Hypothalamus (tissue), 51 donors: ENCODE measurements around the gene ABHD16B.
"Not testable (repeated sequence)": the region's sequence is repeated elsewhere in the genome, so short reads cannot be mapped to it uniquely, and the experiment has no call there.

ENCODE experiments used
- DNase-seq, 51 donors: peaks; one replicate each; lab custom pipeline; 2025; lab: John Stamatoyannopoulos, UW

The ABHD16B gene

DNA sequence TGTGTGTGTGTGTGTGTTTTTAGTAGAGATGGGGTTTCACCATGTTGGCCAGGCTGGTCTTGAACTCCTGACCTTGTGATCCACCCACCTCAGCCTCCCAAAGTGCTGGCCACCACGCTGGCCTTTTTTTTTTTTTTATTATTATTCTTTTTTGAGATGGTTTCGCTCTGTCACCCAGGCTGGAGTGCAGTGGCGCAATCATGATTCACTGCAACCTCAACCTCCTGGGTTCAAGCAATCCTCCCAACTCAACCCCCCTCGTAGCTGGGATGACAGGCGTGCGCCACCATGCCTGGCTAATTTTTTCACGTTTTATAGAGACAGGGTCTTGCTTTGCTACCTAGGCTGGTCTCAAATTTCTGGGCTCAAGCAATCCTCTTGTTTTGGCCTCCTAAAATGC lies 12.9 kb downstream of the ABHD16B start:
- DNase-seq = not testable (repeated sequence)

DNA sequence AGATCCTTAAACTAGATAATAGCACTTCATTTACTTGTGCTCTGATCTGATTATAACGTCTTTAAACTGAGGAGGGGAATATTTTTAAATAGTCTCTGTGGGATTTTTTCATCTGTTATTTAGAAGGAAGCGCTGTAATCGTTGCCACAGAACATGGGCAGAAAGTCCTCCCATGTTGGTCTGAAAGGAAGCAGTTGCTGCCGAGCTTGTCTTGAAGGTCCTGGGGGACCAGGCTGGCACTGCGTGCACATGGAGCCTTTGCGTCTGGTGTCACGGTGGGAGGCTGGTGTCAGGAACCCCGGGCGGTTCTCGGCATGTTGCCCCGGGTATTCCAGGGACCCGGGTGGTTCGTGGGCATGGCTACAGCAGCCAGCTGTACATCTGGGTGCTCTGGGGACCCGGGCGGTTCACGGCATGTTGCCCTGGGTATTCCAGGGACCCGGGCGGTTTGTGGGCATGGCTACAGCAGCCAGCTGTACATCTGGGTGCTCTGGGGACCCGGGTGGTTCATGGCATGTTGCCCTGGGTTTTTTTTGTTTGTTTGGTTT lies 15.3 kb downstream of the ABHD16B start:
- DNase-seq = no peak

DNA sequence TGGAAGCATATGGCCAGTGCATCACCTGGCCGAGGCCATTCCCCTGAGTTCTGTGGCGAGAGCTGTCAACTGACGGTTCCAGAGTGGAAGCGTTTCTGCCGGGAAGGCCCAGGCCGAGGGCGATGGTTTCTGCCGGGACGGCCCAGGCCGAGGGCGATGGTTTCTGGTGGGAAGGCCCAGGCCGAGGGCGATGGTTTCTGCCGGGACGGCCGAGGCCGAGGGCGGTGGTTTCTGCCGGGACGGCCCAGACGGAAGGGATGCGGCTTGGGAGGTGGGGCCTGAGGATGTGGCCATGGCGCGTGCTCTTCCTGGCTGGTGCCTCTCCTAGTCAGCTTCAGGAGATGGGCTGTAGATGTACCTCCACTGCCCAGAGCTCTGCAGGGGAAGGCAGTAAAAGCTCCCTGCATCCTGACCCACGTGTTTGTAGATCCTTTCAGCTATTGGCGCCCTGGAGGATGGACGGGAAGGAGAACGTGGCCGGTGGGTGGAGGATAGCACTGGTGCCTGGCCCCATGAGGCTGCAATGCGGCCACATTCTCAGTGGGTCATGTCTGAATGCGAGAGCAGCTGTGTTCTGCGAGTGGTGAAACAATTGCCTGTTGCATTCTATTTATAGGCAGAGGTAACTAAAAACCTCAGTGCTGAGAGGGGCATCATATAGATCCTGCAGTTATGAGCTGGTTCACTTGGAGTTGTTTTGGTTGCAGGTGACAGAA lies 16.6 kb downstream of the ABHD16B start:
- DNase-seq = no peak

DNA sequence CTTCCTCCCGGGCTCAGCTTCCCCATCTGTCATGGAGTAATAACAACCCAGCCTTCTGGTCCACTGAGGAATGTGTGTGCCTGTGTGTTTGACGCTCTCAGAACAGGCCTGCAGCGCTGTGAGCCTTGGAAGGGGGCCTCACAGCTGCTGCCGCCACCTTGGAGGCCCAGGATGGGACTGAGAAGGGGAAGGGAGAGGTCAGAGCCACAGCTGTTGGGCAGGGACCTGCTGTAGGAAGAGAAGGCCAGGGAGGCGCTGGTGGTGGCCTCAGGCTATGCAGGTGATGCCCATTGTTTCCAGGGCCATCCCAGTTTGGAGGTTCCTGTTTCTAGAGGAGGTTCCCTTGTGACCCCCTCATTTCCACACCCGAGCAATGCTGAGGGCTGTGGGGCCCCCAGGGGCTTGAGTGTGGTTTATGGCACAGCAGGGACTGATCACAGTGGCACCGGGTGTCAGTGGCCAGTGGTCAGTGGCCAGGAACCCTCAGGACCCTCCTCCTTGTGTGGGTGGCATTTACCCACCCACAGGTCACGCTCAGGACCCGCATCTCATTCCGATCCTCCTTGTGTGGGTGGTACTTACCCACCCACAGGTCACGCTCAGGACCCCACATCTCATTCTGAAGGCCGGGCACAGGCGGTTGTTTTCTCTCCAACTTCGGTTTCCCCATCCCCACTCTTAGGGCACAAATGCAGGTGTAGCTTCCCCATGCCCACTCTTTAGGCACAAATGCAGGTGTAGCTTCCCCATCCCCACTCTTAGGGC lies 17.8 kb downstream of the ABHD16B start:
- no peak for DNase-seq

DNA sequence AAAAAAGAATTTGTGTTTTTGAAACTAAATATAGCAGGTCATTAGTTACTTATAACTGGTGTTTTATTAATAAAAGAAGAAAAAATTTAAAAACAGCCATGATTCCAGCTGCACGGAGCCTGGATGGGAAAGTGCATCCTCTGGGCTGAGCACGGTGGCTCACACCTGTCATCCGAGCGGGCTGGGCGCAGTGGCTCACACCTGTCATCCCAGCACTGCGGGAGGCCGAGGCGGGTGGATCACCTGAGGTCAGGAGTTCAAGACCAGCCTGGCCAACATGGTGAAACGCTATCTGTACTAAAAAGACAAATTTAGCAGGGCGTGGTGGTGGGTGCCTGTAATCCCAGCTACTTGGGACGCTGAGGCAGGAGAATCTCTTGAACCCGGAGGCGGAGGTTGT lies 19.6 kb downstream of the ABHD16B start:
- not testable (repeated sequence) for DNase-seq

DNA sequence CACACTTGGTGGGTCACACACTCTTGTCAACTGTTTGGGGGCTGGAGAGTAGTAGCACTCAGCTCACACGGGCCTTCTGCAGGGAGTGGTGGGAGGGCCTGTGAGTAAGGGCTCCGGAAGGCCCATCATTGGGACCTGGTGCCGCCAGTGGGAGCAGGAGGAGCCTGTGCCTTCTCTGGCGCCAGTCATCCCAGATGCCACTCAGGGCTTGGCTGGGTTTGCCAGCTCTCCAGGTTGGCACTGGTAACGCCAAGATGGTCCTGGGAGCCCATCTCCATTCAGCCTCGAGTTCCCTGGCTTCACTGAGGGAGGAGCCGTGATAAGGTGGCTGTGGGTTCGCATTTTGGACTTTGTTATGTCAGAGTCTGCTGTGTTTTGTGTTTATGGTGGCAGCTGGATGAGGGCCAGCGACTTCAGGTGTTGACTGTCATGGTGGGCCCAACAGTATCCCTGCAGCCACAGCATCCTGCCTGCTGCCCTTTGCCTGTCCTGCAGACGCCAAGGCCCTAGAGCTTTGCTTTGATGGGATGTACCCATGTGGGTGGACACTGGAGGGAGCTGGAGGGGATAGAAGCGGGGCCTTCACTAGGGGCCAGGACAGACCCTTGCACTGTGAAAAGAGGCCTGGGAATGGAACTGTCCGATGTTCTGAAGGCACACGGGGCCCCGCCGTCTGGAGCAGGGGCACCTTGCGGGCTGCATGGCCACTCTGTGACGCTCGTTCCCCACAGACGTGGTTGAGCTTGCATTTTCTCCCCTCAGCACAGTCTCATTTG lies 20.3 kb downstream of the ABHD16B start:
- no peak for DNase-seq

DNA sequence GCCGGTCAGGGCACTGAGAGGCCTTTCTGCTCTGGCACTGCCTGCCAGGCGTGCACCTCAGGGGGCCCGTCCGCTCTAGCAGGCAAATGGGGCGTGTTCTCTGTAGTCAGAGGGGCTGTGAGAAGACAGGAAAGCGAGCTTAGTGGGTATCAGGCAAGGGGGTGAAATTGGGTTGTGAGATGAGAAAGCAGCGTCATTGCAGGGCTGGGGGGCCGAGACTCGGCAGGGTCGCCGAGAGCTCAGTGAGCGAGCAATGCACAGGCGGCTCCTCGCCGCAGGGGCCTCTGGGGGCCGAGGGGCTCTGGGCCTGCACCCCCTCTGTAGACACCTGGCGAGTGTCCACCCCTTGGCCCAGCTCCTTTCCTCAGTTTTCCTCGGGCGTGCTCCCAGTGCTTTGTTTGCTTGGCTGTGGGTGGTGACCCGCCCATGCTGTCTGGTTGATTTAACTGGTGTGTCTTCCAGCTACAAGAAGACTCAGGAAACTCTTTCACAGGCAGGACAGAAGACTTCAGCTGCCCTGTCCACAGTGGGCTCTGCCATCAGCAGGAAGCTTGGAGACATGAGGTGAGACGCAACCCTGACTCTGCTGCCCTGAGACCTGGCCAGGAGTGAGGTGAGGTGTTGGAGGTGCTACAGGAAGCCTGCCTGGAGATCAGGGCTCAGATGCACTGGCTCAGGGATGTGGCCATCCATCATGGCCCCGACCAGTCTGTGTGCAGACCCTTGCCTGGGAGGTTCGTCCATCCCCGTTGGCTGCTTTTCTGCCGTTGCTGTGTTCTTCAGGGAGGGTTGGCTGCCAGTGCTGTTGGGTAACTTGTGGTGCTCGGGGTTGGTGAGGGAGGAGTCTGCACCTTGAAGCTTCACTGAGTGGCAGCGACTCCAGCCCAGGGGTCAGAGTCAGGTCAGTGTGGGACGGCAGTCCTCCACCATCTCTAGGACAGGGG lies 21.2 kb downstream of the ABHD16B start:
- no peak for DNase-seq

DNA sequence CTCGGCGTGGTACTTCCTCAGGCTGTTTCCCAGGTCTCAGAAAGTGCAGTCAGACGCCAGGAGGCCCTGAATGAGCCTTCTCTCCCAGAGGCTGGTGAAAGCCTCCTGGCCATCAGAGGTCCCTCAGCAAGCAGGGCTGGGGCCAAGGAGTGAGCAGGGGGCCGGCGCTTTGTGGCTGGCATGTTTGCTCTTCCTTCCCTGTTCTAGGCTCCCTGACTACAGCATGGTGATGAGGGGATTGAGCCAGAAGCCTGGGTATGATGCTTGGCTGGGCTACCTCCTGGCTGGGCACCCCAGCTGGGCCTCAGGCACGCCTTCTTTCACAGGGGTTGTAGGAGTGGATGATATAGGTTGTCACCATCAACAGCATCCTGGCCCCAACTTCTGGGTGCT lies 21.9 kb downstream of the ABHD16B start:
- DNase-seq = no peak

DNA sequence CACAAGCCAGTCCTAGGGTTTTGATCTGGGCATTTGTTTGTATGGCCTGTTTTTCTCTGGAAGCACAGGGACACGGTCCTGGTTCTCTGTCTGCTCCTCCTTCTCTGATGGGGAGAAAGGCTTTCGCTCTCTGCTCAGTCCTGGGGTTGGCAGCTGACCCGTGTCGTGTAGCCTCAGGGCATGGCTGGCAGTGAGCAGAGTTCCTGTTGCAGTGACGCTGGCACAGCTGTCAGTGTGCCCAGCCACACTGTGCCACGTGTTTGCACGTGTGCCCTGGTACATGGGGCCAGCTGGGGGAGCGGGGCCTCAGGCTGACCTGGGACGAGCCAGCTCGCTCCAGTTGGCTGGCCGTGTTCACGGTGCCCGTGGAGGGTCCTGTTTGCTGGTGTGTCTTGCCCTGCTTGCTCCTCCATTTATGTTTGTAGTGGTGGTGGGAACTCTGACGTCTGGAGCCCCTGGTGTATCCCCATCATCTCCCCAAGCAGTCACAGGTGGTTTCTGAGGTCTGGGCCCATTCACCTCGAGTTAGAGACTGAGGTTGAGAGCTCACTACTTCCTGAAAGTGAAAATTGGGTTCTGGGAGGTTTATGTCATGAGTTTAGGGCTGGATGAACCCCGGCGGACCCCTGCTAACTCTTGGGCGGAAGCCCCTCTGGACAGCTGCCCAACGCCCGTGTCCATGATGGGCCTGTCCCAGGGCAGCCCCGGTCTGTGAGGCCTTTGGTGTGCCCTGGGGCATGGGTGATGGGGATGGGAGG lies 23.4 kb downstream of the ABHD16B start:
- no peak for DNase-seq

DNA sequence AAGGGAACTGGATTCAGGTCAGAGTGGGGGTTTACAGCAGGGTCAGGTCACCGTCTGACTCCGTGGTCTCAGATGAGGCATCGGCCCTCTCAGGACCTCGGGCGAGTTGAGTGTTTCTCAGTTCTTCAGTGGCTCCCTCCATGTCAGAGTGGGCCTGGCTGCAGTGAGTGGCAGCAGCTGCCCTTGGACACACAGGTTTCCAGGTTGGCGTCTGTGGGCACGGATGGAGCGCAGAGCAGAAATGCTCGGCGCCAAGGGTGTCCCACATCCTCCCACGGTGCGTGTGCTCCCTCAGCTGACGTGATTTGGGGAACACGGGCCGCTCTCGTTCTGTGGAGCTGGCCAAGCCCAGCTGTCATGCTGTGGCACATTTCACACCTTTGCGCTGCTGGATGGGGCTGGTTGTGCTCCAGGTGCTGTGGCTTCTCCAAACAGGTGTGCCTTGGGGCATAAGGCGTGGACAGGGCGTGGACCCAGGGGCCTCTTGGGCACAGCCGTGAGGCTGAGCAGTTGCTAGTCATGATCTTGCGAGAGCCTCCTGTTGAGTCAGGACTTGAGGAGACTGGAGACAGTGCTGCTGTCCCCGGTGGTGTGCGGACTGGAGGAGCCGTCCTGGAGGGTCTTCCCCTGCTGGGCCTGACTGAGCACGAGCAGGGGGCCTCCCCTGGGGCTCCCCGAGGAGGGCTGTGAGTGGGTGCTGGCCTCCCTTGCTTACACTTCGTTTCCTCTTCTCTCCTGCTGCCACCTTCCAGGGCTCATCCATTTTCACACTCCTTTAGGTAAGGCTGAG lies 24.2 kb downstream of the ABHD16B start:
- DNase-seq = no peak

DNA sequence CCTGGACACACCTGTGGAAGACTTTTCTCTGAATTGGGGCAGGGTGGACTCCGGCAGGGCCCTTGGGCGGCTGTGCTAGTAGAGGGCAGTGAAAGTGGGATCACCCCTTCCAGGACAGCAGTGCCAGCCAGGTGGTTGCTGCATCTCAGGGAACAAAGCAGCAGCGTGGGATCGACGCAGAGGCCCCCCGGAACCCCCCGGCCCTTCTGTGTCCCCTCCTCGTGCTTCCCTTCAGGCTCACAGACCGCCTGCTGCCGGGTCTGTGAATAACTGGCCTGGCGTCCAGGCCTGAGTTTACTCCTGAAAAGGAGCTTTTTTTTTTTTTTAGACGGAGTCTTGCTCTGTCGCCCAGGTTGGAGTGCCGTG lies 24.7 kb downstream of the ABHD16B start:
- no peak for DNase-seq

DNA sequence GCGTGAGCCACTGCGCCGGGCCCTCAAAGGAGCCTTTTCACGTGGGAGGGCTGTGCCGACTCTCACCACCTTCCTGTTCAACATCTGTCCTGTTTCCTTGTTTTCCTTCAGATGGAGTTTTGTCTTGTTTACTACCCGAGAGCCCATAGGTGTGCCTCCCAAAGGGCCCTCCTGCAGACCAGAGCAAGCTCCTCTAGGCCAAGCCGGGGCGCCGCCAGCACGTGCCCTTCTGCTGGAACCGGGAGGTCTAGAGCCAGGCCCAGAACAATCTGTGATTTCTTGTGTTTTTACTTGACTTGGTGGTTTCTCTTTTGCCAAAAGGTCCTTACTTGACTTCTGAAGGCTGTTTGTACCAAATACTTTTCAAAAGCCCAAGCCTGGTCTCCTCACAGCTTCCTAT lies 25.6 kb downstream of the ABHD16B start:
- DNase-seq = no peak

DNA sequence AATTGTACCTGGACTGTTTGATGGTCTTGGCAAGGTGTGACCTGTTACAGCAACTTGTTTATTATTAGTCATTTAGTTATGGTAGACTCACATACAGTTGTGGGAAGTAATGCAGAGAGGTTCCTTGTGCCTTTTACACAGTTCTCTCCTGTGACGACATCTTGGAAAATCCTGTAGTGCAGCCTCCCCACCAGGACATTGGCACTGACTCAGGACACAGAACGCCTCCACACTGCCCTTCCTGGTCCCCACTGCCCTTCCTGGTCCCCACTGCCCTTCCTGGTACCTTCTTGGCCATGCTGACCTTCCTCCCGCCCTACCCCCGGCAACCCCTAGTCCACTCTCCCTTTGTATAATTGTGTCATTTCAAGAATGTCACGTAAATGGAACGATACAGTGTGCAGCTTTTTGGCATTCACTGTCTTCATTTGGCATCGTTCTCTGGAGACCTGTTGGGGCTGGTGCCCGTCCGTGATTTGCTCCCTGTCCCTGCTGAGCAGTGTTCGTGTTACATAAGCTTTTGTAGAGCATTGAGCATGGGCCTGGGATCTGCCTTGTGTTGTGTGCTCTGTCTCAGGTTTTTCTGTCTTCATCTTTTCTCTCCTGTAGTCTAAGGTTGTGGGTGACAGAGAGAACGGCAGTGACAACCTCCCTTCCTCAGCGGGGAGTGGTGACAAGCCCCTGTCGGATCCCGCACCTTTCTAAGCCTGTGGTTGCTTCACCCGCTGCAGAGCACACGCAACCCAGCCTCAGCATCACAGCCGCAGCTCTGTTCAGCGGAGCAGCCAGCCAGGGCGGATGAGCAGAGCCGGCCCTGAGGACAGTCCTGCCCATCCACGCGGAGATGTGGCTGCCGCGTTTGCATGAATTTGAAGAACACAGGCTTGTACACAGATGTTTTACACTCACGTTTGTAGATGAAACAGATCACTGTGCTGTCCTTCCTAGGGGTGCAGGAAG lies 28.2 kb downstream of the ABHD16B start:
- DNase-seq = no peak

DNA sequence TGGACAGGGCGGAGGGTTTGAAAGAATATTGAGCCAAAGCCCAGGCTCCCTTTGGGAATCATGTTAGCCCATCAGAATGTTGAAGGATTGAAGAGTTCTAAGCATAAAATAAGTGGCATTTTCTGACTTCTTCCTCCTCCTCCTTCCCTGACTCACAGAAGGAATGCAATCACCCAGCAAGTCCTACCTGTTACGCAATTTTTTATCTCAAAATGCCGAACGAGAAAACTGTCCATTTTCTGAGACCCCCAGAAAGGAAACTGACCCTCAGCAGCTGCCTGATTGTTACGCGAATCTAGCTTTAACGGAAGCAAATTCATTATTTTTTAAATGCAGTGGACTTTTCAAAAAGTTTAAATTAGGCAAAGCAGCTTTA lies 28.9 kb downstream of the ABHD16B start:
- no peak for DNase-seq

DNA sequence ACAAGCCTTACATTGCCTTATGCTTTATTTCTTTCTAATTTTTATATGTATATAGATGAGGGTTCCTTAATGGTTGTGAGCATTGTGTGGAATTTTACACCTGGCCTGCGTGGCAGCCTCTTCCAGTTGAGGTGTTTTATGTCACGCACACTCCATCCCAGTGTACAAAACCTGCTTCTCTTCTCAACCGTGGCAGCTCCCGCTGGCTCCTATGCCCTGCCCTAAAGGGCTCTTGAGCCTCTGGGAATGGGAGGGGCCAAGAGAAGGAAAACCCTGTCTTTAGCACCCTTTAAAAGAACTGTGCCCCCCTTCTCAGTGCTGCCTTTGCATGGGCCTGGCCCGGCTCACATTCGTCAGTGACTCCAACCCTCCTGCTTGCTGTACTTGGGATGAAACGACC lies 29.3 kb downstream of the ABHD16B start:
- no peak for DNase-seq

DNA sequence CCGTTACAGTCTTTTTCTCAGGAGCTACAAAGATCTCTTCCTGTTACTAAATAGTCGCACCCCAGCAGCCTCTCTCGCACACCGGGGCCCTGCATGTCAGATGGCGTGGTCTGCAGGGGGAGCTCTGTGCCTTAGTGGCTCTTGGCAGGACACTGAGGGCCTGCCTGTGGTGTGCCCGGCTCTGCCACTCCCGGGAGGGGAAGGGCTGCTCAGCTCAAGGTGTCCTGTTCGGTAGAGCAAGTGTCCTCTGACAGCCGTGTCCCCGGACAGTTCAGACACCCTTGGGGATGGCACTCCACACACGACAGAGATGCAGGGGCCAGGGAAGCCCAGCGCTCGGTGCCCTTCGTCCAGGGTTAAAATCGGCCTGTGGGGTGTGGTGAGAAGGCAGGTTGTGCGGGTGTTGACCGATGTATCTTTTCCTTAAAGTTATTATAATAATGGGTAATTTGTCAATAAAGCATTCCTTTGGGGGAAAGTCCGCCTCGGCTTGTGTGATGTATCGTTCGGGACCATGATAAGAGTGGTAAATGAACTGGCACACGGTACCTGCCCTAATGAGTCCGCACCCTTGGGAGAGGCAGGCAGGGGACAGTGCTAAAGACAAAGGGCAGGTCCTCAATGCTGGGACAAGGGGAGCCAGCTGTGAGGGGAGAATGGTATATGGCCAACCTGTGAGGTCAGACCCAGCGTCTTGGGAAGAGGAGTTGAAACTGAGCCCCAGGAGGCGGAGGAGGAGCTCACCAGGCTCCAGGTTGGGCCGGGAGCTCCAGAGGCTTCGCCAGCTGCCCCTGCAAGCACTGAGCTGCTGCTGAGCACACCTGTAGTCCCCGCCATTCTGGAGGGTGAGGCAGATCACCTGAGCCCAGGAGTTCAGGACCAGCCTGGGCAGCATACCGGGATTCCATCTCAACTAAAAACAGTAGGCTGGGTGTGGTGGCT lies 30.0 kb downstream of the ABHD16B start:
- DNase-seq = no peak
